NCI-H446 treated with DMSO at 0.1 percent for 48 hours (cell line): ENCODE results near the gene SLC28A2.
A peak's percentile ranks its signal among the peaks of the same experiment; 100 is the strongest.
"Not testable (repeated sequence)": the region's sequence is repeated elsewhere in the genome, so short reads cannot be mapped to it uniquely, and the experiment has no call there.

Experiments
- DNase-seq: peaks from one replicate; lab custom pipeline; 2025; lab: John Stamatoyannopoulos, UW

SLC28A2 gene, protein sequence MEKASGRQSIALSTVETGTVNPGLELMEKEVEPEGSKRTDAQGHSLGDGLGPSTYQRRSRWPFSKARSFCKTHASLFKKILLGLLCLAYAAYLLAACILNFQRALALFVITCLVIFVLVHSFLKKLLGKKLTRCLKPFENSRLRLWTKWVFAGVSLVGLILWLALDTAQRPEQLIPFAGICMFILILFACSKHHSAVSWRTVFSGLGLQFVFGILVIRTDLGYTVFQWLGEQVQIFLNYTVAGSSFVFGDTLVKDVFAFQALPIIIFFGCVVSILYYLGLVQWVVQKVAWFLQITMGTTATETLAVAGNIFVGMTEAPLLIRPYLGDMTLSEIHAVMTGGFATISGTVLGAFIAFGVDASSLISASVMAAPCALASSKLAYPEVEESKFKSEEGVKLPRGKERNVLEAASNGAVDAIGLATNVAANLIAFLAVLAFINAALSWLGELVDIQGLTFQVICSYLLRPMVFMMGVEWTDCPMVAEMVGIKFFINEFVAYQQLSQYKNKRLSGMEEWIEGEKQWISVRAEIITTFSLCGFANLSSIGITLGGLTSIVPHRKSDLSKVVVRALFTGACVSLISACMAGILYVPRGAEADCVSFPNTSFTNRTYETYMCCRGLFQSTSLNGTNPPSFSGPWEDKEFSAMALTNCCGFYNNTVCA

DNA sequence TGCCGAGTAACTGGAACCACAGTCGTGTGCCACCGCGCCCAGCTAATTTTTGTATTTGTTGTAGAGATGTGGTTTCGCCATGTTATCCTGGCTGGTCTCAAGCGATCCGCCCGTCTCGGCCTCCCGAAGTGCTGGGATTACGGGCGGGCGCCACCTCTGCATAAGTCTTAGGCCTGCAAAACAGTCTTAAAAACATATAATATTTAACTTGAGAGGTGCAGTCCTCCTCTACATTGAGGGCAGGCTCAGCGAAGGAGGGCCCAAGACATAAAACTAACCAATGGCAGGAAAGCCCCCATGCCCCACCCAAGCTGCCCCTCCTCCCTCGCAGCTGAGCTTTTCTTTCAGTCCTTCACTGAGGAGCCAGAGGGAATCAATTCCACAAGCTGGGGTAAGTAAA lies at the start of gene SLC28A2:
SLC28A2 (plus strand) TSS at position 347 of the 400 bp plus-strand sequence. CDS start 982 bp downstream, outside the sequence.
- DNase-seq: no peak

DNA sequence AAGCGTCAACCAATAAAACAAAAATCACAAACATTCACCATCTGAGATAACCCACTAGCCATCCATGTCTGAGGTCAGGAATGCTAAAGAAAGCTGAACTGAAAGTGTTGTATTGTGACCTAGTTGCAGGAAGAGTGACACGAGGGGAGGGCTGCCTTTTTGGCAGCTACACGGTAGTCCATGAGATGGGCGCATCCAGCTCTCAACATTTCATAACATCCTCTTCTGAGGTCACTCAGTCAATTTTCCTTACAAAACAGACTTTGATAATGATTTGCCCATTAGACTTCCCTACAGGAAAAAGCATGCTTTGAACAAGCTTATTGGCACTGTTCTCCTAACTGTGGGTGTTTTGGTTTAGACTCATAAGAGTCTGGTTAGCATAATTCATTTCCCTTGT lies 48.9 kb upstream of the SLC28A2 start:
- DNase-seq: no peak

DNA sequence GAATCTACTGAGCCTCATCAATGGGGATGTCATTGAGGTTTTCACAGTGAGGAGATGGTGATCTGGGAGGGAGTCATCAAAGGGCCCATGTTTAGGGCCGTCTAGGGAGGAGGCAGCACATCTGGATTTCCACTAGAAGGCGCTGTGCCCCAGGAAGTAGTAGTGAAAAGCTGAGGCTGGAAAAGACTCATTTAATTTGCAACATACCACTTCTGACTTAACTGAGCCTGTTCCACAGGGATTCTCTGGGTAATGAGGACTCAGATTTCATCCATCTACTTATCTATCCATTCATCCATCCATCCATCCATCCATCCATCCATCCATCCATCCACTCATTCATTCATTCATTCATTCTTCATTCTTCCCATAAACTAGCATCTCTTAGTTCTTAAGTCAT lies 46.8 kb upstream of the SLC28A2 start:
- DNase-seq: peak; percentile 27

DNA sequence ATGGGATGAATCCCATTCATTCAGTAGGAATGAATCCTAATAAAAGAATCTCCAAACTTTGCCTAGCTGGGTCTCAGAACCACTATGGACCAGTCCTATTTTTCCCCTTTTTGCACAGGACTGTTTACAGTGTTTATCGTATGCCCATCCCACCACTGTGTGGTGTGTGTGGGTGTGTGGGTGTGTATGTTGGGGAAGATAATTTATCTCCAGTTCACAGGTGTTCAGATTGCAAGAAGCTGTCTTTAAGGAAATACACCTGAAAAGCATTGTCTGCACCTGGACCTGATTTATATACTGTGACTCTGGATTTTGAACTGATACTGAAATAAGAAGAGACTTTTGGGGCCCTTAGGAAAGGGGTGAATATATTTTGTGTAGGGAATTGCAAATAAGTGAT lies 39.5 kb upstream of the SLC28A2 start:
- DNase-seq: no peak

DNA sequence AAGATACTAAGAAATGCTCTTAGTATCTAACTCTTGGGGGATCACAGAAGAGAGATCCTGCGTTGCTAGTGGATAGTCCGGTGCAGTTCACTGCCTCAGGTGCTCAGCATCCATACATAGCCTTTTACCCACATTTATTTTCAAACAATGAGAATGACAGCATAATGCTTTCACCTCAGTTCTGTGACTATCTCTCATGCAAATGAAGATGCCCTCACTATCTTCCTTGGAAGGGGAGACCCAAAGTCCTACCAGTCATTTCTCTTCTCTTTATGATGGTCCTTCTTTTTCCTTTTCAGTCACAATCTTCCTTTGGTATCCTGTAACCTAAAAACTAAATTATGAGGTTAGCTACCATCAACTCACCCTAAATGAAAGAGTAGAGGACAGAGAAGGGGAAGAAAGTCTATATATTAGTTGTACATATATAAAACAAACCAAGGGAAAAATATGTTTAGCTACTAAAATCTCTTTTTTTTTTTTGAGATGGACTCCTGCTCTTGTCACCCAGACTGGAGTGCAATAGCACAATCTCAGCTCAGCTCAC lies 30.9 kb upstream of the SLC28A2 start:
- DNase-seq: no peak

DNA sequence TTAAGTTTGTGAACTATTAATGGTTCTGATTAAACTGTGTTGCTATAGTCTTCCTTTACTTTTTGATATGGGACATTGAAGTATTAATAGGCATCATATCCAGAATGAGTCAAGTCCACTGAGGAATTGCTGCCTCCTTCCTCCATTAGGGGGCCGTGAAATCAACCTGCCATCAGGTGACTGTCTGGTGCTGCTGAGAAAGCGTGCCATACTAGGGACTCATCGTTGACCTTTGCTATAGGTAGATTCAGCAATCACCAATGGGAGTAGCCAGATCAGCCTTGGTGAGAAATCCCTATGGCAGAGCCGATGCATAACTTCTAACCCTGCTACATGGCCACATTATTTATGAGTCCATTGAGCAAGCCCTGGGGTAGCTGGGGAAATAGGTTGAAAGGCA lies 30.1 kb upstream of the SLC28A2 start:
- no peak for DNase-seq

DNA sequence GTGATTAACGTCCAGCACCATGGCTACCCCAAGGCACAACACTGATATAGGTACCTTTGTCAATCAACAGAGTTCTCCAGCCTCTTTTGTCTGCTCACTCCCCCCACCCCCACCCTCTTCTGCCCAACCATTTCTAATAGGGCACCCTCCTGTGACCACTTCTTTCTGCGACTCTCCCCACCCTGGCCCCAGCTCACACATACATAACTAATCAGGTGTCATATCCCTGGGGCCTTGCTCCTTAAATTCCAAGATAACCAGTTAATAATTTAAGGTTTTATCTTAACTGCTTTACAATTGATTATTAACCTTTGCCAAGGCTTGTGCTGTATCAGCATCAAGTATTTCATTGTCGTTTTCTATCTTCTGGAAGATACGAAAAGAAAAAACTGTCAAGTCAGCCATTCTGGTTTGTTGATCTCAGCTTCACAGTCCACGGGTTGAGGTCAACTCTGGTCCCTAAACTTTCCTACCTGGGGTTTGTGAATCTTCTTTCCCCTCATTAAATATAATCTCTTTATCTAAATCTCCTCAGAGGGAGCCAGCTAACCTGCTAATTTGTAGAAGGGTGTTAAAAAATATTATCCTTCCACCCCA lies 27.3 kb upstream of the SLC28A2 start:
- no peak for DNase-seq

DNA sequence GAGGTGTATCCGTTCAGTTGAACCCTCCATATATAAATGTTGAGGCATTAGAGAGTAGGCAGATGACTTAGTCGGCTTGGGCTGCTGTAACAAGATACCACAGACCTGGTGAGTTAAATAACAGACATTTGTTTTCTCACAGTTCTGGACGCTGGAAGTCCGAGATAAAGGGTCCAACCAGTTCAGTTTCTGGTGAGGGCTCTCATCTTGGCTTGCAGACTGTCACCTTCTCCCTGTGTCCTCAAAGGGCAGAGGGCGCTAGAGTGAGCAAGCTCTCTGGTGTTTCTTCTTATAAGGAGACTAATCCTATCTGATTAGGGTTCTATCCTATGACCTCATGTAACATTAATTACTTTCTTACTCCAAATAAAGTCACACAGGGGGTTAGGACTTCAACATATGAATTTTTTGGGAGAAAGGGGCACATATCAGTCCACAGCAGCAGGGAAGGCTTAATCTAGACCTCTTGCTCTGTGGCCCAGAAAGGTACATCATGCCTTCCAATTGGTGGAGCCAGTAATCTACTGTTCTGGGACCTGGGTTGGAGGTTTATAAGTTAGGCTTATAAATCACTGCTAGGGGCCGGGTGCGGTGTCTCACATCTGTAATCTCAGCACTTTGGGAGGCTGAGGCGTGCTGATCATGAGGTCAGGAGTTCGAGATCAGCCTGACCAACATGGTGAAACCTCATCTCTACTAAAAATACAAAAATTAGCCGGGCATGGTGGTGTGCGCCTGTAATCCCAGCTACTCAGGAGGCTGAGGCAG lies 26.3 kb upstream of the SLC28A2 start:
- DNase-seq: no peak

DNA sequence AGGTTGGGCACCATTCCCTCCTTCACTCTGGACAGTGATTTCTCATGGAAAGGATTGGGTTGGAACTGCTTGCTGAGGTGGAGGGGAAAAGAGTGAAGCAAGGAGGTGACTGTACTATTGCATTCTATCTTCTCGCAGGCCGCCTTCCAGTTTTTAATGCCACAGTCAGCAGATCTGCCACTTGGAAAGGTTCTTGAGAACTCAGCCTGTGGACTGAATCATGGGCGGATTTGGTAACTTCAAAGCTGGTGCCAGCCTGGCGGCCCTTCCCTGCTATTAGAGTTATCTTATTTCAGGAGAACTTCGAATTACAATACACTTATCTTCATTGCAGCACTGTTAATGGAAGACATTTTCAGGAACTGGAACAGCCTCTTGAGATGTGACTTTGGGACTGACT lies 23.1 kb upstream of the SLC28A2 start:
- no peak for DNase-seq

DNA sequence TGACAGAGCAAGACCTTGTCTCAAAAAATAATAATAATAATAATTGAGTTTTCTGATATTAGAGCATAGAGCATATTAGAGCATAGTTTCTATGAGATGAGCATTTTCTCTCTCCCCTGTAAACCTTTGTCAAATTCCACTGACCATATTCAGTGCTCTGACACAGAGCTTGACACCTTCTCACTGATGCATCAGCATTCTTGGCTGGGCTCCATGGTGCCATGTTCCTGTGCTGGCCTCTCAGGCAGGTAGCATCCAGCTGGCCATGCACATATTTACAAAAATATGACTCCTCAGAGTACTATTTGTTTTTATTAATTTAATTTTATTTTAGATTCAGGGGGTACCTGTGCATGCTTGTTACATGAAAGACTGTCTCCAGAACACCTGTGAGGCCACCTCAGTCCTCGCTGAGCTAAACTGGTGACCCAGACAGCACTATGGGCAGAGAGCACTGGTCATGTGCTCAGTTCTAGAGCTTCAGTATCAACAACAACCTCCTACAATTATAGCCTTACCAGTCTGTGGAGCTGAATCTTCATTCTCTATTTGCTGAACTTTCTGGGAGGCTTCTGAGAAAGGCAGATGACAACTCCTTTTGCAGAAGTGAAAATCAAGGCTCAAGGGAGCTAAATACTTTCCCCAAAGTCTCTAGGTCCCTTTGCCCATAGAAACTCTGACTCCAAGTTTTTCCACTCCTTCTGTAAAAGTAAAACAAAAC lies 21.6 kb upstream of the SLC28A2 start:
- DNase-seq: no peak

DNA sequence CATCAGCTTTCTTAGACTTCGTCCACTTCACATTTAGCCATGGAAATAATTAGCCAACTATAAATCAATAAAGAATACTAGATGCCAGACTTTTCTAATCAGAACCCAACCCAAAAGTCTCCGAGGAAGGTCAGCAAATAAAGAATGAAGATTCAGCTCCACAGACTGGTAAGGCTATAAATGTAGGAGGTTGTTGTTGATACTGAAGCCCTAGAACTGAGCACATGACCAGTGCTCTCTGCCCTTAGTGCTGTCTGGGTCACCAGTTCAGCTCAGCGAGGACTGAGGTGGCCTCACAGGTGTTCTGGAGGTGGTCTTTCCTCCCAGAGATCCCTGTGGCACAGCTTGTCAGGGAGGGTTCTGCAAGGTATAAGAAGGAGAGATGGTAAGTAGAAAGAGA lies 20.9 kb upstream of the SLC28A2 start:
- no peak for DNase-seq

DNA sequence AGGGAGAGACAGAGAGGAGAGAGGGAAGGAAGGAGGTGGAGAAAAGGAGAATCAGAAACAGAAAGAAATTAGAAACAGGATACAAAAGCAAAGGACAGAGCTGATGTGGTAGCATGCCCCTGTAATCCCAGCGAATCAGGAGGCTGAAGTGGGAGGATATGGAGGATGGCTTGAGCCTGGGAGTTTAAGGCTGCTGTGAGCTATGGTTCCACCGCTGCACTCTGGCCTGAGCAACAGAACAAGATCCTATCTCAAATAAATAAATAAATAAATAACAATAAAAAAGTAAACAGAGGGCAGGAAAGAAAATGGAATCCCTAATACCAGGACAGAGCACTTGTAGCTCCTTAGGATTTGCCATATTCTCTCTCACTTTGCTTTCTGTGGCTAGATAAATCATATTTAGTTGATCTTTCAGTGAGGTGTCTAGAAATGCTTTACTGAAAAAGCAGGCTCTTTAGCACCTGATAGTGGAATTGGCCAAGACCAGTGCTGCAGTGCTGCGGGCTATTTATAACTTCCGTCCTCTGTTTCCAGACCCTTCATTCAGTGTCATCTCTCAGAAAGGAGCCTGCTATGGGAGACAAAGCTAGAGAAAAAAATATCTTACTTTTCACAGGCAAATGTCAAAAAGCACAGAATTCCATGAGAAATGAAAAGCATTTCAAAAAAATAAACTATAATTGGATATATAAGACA lies 20.0 kb upstream of the SLC28A2 start:
- no peak for DNase-seq

DNA sequence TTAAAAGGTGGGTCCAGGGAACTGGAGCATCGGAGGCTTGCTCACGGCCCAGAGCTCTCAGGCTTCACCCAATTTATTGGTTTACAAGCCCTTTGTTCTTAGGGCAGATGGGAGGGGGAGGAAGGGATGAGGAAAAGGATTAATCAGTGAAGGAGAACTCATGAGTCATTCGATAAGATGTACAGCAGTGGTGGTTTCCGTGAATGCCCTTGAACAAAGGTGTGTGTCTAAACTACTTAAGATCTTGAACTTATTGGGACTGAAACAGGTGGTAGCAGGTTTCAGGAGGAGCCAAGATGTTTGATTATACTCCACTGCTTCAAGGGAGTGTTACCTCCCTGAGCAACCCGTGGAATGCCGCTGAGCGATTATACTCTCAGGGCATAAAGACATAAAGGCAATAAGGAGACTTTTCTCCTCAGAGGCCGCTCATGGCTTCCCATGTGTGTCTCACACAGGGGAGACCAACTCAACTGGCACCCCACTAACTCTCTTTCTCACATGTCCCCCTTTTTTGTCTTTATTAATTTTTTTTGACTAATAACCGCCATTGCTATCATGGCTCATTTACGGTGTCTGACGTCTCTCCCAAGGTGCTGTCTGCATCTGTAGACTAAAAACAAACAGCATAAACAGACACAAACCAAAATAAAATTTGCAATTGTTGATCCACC lies 17.3 kb upstream of the SLC28A2 start:
- no peak for DNase-seq

DNA sequence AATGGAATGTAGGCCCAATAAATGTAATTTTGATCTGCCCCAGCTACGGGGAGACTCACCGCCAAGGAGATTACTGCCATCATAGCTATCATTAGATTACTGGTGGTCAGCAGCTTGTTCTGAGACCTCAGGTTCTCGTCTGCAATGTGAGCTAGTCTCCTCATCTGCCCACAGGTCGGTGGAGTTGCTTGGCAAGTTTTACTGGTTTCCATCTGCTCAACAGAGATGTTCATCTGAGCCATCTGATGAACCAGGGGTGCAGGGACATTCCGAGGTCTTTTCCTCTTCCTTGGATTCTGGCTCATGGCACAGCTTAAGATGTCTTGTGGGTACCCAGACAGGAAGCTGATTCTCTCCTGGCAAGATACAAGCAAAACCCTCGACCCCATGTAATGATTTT lies 15.2 kb upstream of the SLC28A2 start:
- DNase-seq: not testable (repeated sequence)

DNA sequence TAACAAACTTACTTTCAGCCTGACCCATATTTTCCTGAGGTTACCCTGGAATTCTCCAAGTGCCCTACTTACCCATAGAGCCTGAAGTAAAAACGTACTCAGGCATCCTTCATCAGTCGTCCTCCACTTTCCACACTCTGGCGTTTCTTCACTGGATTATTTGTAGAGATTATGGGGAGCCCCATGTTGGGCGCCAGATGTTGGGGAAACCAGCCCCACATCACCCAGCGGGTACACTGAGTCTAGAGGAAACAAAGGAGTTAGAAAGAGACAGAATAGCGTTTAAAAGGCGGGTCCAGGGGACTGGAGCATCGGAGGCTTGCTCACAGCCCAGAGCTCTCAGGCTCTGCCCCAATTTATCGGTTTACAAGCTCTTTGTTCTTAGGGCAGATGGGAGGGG lies 9.7 kb upstream of the SLC28A2 start:
- no peak for DNase-seq

DNA sequence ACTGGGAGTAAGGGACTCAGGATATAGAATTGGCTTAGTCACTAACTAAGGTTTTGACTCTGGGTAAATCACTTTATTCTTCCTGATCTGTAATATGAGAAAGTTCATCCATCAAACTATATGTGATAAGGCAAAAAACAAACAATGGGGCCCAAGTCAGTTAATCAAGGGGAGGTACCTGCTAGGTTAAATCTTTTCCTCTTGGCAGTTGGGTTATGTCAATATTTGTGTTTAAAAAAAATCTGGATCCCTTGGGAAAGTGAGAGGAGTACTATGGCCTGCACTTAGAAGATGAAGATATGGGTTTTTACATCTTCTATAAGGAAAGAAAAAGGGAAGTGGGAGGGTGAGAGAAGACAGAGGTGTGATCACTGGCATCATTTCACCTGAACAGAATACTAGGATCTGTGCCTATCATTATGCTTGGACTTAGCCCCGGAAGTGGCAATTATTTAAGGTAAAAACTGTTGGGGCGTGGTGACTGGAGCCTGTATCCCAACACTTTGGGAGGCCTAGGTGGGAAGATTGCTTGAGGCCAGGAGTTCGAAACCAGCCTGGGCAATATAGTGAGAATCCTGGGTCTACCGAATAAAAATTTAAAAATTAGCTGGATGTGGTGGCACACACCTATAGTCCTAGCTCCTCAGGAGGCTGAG lies 2.8 kb upstream of the SLC28A2 start:
- DNase-seq: no peak

DNA sequence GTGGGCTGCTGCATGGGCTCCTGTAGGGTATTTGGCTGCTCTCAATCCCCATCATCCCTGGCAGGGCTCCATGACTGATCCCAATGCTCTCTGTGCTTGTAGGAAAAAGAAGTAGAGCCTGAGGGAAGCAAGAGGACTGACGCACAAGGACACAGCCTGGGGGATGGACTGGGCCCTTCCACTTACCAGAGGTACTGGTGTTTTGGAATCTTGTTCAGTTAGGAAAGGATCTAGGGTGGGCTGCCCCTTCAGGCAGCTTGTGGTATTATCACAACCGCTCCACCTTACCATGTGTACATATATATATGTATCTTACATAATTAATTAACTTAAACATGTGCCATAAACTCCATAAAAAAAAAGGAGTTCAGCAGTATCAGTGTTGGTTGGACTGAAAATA lies 1.3 kb downstream of the SLC28A2 start:
- DNase-seq: no peak

DNA sequence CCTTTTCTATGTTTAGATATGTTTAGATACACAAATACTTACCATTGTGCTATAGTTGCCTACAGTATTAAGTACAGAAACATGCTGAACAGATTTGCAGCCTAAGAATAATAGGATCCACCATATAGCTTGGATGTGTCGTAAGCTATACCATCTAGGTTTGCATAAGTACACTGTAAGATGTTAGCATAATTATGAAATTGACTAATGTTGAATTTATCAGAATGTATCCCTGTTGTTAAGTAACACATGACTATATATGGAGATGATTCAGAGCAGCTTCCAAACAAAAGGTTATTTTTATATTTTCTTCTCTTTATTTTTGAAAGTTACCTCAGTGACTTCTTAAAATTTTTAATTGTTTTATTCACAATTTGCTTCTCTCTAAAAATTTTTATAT lies 2.4 kb downstream of the SLC28A2 start:
- no peak for DNase-seq

DNA sequence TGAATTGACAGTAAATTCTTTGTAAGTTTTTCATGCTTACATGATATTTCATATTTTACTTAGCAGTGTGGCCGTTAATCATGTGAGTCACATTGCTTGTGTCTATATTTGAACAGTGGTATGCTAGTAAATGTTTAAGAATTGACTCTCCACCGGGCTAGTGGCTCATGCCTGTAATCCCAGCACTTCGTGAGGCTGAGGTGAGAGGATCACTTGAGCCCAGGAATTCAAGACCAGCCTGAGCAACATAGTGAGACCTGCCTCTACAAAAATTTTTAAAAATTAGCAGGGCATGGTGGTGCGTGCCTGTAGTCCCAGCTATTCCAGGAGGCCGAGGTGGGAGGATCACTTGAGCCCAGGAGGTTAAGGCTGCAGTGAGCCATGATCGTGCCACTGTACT lies 2.8 kb downstream of the SLC28A2 start:
- DNase-seq: not testable (repeated sequence)

DNA sequence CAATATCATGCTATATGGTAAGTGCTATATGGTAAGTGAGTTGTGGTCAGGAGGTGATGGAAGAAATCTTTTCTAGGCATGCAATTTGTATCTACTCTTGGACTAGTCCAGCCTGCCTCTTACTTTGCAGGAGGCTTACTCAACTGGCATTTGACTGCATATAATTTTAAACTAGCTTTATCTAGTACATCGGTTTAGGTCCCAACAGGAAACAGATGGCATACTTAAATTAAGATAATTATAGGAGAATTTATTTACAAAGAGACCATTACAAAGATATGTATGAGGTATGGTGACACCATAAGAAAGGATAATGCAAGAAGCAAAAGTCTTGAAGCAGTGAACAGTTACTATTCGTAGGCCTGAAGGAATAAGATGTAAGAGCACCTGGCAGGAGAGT lies 7.8 kb downstream of the SLC28A2 start:
- DNase-seq: no peak
